Measurements from ENCODE around the gene ABCF2. TPM values are rescaled to one million over a fixed set of nuclear protein-coding genes. Genes with fewer than 3 reads are reported as not detected.
A peak's percentile ranks its signal among the peaks of the same experiment; 100 is the strongest.

Gene ABCF2
- total RNA-seq, 1 donor from 2014 or later = 20.9 TPM

GRCh38 chr7:151168787-151169162 lies 58.2 kb downstream of the ABCF2 start:
- peaks cover 0 to 2% (median 0%) of the 10 kb centered on the region in 3 donors for H3K36me3 ChIP-seq (ENCODE audit: control insufficient read depth in 3 of 3, insufficient read depth in 3 of 3, low read length in 3 of 3)
- H3K27me3 ChIP-seq (ENCODE audit: control insufficient read depth in 3 of 3, insufficient read depth in 3 of 3, low read length in 3 of 3) = peaks cover 9 to 30% (median 14%) of the 10 kb centered on the region in 3 donors
- H3K9me3 ChIP-seq (ENCODE audit: control insufficient read depth in 3 of 3, low read length in 3 of 3) = no peaks in the 10 kb centered on the region
- H3K9ac ChIP-seq (ENCODE audit: low read depth in 1 of 3, low read length in 3 of 3) = no peak overlapping the region
- H3K4me1 ChIP-seq (ENCODE audit: control insufficient read depth in 3 of 3, insufficient read depth in 3 of 3, low read length in 3 of 3) = peaks cover 6 to 50% (median 7%) of the 10 kb centered on the region in 3 donors
- no peak overlapping the region for H3K4me3 ChIP-seq (ENCODE audit: low read length in 3 of 3)
- no peak overlapping the region for H3K27ac ChIP-seq (ENCODE audit: low read depth, low read length)

DNA sequence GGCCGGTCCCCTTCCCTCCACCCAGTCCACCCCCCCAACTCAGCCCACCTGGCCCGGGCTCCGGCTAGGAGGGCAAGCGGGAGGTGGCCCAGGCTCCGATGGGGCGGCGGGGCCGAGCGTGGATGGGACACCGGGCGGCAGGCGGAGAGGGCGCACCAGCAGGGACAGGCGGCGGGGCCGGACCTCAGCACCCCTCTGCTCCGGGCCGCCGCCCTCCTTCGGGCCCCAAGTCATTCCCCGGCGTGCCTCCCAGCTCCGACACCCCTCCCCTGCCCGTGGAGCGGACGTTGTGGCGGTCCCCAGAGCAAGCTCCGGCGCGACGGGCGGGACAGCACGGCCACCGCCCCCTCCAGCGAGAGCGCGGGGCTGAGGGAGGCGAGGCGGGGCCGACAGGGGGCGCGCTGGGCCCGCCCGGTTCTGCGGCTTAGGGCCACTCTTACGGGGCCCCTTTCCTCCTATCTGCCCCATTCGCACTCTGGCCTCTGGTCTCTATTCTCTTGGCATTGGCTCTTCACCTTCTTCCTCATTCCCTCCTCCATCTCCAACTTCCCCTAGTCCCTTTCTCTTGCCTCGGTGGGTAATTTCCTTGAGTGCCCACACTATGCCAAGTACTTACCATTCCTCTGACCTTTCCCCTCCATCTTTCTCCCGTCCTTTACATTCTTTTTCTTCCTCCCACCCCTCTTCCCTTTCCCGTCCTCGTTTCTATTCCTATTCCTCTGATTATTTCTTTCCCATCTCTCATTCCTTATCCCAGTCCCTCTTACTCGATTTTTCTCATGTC lies 58.8 kb downstream of the ABCF2 start:
- Histone ChIP-seq H3K36me3 (ENCODE audit: control insufficient read depth in 3 of 3, insufficient read depth in 3 of 3, low read length in 3 of 3) (peaks cover 0 to 2% (median 0%) of the 10 kb centered on the region in 3 donors), H3K27ac (ENCODE audit: low read depth, low read length) (no peak overlapping the region), H3K9ac (ENCODE audit: low read depth in 1 of 3, low read length in 3 of 3) (peak overlapping the region in 1 of 3 donors; percentile 61), H3K4me3 (ENCODE audit: low read length in 3 of 3) (peak overlapping the region in 2 of 3 donors; percentile 43 to 55), H3K4me1 (ENCODE audit: control insufficient read depth in 3 of 3, insufficient read depth in 3 of 3, low read length in 3 of 3) (peaks cover 6 to 49% (median 7%) of the 10 kb centered on the region in 3 donors), H3K27me3 (ENCODE audit: control insufficient read depth in 3 of 3, insufficient read depth in 3 of 3, low read length in 3 of 3) (peaks cover 9 to 26% (median 14%) of the 10 kb centered on the region in 3 donors), H3K9me3 (ENCODE audit: control insufficient read depth in 3 of 3, low read length in 3 of 3) (no peaks in the 10 kb centered on the region)

DNA sequence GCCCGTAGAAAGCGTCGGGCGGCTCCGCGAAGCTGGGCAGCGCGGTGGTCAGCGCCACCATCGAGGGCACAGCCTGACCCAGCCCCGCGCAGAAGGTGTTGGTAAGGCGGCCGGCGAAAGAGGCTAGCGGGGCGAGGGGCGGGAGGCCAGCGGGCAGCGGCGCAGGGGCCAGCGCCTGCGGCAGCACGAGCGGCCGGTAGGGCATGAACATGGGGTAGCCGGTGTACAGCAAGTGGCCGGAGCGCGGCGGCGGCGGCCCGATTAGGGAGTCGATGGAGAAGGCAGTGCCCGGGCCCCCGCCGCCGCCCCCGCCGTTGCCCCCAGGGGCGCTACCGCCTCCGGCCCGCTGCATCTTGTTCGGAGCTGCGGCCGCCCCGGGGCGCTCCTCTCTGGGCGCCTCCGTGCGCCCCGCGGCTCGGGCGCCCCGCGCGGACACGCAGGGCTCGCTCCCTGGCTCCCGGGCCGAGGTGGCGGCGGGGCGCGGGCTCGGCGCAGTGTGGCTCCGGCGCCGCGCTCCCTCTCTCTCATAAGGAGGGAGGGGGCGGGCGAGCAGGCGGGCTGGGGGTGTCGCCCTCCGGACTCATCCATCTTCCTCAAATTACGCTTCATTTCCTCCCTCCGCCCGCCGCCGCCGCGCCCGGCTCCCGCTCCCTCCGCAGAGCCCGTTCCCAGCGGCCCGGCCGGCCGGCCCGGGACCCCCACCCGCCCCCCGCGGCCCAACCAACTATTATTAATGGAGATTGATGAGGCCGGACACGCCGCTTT lies 59.6 kb downstream of the ABCF2 start, which contains the start of gene GBX1:
Gene GBX1, minus strand, starts transcription at position 498 of the 765 bp plus-strand sequence. Its CDS starts 146 bp downstream, at position 352.
- H3K9ac ChIP-seq (ENCODE audit: low read depth in 1 of 3, low read length in 3 of 3) = peak within 1 kb of the TSS in 1 of 3 donors; percentile 61
- H3K27me3 ChIP-seq (ENCODE audit: control insufficient read depth in 3 of 3, insufficient read depth in 3 of 3, low read length in 3 of 3) = peaks cover 9 to 26% (median 14%) of the 10 kb centered on the region in 3 donors
- H3K9me3 ChIP-seq (ENCODE audit: control insufficient read depth in 3 of 3, low read length in 3 of 3) = no peaks in the 10 kb centered on the region
- peaks cover 5 to 42% (median 7%) of the 10 kb centered on the region in 3 donors for H3K4me1 ChIP-seq (ENCODE audit: control insufficient read depth in 3 of 3, insufficient read depth in 3 of 3, low read length in 3 of 3)
- H3K27ac ChIP-seq (ENCODE audit: low read depth, low read length) = no peak within 1 kb of the TSS
- H3K4me3 ChIP-seq (ENCODE audit: low read length in 3 of 3) = peak within 1 kb of the TSS in 2 of 3 donors; percentile 43 to 55
- H3K36me3 ChIP-seq (ENCODE audit: control insufficient read depth in 3 of 3, insufficient read depth in 3 of 3, low read length in 3 of 3) = peaks cover 0 to 2% (median 0%) of the 10 kb centered on the region in 3 donors

DNA sequence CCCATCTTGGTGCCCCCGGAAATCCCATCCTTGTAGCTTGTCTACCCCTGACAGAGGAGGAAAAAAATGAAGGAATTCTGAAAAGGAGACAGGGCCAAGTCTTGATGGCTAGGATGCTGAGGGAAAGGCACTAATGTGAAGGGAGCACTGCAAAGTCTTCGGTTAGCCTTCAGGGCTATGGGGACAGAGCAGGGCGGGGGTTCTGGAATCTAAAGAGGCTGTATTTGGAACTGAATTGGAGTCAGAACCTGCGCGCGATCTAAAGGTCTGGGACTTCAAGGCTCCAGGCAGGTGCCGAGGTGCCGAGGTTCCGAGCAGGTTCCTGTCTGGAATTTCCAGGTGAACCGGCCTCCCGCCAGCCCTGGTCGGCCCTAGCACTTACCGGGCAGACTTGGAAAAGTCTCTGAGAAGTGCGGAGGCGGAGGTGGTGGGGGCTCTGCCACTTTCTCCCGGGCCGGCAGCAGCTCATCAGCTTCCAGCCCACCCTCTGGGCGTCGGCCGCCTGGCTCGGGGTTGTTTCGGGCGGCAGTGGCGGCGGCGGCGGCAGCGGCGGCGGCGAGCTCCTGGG lies 60.3 kb downstream of the ABCF2 start:
- H3K36me3 ChIP-seq (ENCODE audit: control insufficient read depth in 3 of 3, insufficient read depth in 3 of 3, low read length in 3 of 3) = peaks cover 0 to 2% (median 0%) of the 10 kb centered on the region in 3 donors
- peaks cover 3 to 37% (median 7%) of the 10 kb centered on the region in 3 donors for H3K4me1 ChIP-seq (ENCODE audit: control insufficient read depth in 3 of 3, insufficient read depth in 3 of 3, low read length in 3 of 3)
- H3K9me3 ChIP-seq (ENCODE audit: control insufficient read depth in 3 of 3, low read length in 3 of 3) = no peaks in the 10 kb centered on the region
- no peak overlapping the region for H3K27ac ChIP-seq (ENCODE audit: low read depth, low read length)
- peak overlapping the region in 1 of 3 donors; percentile 42 for H3K4me3 ChIP-seq (ENCODE audit: low read length in 3 of 3)
- H3K9ac ChIP-seq (ENCODE audit: low read depth in 1 of 3, low read length in 3 of 3) = no peak overlapping the region
- H3K27me3 ChIP-seq (ENCODE audit: control insufficient read depth in 3 of 3, insufficient read depth in 3 of 3, low read length in 3 of 3) = peaks cover 9 to 26% (median 14%) of the 10 kb centered on the region in 3 donors

Other genes with a start within 250 kb of the ABCF2 start
- 7.3 TPM for gene KCNH2, start 248.9 kb downstream of the ABCF2 start, total RNA-seq
- gene NOS3, start 236.2 kb downstream of the ABCF2 start, total RNA-seq = 4.7 TPM
- gene ATG9B, start 202.7 kb downstream of the ABCF2 start, total RNA-seq = not detected
- 15.7 TPM for gene ABCB8, start 198.8 kb downstream of the ABCF2 start, total RNA-seq
- not detected for gene ASIC3, start 178.7 kb downstream of the ABCF2 start, total RNA-seq
- gene CDK5, start 169.3 kb downstream of the ABCF2 start, total RNA-seq = 5.7 TPM
- 31.3 TPM for gene SLC4A2, start 167.6 kb downstream of the ABCF2 start, total RNA-seq
- gene FASTK, start 146.4 kb downstream of the ABCF2 start, total RNA-seq = 55.3 TPM
- gene TMUB1, start 143.7 kb downstream of the ABCF2 start, total RNA-seq = 12.5 TPM
- 28.7 TPM for gene AGAP3, start 140.7 kb downstream of the ABCF2 start, total RNA-seq
- gene GBX1, start 59.5 kb downstream of the ABCF2 start, total RNA-seq = not detected
- gene ASB10, start 40.0 kb downstream of the ABCF2 start, total RNA-seq = 3.7 TPM
- gene H2BK1, start 16.7 kb downstream of the ABCF2 start, total RNA-seq = not detected
- 16.2 TPM for gene CHPF2, start 5.3 kb upstream of the ABCF2 start, total RNA-seq
- 101 TPM for gene SMARCD3, start 21.5 kb upstream of the ABCF2 start, total RNA-seq
- gene NUB1, start 114.6 kb upstream of the ABCF2 start, total RNA-seq = 20.9 TPM
- gene WDR86, start 182.8 kb upstream of the ABCF2 start, total RNA-seq = 4.7 TPM
- gene CRYGN, start 212.9 kb upstream of the ABCF2 start, total RNA-seq = not detected